HG02870 (cell line): ENCODE results near the gene USE1.
A peak's percentile ranks its signal among the peaks of the same experiment; 100 is the strongest.

ENCODE experiments used
- ATAC-seq: cut with Tn5 transposase; IDR thresholded peaks from one replicate; pipeline ENCODE4 v1.9.1; 2021; ENCODE audit warnings: mild to moderate bottlenecking, moderate library complexity; ENCODE audit not compliant: unreplicated experiment

USE1 gene

GRCh38 chr19:17256130-17256529 is 41.0 kb downstream of the USE1 start:
- ATAC-seq, result no peak

DNA sequence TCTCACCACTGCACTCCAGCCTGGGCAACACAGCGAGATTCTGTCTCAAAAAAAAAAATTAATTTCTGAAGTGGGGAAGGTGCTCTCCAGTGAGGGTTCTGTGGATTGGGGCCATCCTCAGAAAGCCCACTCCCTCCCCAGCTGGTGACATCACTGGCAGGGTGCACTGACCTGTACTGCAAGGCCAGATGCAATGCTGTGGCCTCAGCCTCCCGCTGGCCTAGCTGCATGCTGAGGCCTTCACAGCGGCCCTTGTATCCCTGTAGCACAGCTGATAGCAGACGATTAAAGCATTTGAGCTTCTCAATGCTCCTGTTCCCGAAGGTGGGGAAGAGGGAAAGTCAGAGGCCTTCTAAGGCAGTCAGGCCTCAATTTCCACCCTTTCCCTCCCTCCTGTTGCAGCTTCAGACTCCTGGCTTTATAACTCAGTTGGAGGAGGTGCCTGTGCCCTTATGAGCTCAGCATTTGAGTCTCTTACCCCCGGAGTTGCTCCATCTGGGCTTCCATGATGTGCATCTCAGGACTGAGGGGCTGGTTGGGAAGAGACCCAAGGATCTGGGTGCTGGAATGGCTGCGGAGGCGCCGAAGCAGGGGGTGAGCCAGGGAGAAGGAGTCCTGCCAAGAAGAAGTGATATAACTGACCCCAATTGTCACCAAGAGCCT is 44.1 kb downstream of the USE1 start:
- ATAC-seq, result no peak

DNA sequence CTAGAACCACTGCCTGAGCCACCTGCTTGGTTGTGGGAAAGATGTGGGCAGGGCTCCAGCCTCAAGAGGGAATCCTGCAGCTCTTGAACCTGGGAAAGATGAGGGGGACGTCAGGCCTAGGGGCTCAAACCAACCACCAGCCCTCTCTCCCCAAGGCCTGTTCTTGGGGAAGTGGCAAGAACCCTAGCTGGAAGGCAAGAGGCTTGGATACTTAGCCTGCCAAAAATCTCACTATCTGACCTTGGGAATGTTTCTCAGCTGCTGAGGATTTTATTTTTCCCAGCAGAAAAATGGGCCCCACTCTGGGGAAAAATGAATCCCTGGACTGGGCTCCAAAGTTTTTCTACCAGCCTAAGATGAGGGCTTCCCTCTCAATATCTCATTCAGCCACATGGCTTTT is 44.8 kb downstream of the USE1 start:
- ATAC-seq, result no peak

DNA sequence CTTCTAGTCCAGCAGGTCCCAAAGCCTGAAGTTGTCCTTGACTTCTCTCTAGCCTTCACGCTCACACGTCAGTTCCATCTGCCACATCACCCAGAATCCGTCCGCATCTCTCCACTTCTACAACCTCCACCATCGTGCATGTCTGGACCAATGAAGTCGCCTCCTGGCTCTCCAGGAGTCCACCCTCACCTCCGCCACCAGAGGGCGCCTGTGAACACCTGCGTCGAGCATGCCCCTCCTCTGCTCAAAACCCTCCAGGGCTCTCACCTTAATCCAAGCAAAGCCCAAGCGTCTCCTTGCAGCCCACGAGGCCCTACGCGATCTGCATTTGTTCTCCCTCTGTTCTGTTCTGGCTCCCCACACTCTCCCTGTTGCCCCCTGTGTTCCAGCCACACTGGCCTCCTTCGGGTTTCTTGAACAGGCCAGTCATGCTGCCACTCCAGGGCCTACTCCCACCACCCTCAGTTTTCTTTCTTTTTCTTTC is 45.7 kb downstream of the USE1 start:
- no peak for ATAC-seq

DNA sequence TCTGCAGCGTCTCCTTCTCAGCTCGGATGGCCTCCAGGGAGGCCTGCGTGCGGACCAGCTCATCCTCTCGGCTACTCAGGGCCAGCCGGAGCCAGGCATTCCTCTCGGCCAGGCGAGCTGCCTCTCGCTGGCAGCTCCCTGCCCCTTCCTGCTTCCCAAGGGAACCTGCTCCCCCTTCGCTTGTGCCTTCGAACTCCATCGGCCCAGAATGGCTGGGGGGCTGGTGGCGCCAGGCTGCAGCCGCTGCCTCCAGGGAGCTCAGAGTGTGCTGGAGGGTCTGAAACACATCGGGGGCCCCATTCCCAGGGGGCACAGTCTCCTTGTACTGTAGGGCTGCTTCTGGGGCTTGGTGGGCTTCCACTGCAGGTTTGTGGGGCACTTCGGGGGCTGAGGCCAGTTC is 47.4 kb downstream of the USE1 start:
- no peak for ATAC-seq

GRCh38 chr19:17263712-17264640 is 48.8 kb downstream of the USE1 start:
- ATAC-seq, result no peak

DNA sequence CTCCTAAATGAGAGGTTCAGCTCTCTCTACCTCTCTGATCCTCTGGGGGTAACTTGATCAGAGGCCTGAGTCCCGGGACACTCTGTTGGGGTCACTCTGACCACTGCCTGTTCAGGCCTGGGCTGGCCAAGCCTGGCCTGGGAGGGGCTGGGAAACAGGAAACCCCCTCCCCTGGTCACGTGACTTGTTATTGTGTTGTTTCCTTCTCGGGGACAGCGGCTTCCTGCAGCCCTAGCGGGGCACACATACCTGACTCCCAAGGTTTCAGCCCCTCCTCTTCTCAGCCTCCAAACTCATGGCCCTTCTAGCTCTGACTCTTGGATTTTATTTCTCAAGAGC is 49.5 kb downstream of the USE1 start, which contains the start of gene USHBP1:
USHBP1 (minus strand) TSS at position 105 of the 339 bp plus-strand sequence. CDS start 446 bp downstream, outside the sequence.
- ATAC-seq, result no peak

DNA sequence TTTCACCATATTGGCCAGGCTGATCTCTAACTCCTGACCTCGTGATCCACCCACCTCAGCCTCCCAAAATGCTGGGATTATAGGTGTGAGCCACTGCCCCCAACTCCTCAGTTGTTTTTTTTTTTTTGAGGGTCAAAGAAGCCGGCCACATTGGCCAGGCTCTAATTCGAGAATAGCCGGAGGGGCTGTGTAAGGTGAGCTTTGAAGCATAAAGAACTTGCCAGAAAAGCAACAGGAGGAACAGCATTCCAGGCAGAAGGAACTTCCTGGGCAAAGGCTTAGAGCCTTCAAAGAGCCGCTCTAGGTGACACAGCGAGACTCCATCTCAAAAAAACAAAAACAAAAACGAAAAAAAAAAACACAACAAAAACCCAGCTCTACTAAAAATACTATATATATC is 50.9 kb downstream of the USE1 start:
- no peak for ATAC-seq

DNA sequence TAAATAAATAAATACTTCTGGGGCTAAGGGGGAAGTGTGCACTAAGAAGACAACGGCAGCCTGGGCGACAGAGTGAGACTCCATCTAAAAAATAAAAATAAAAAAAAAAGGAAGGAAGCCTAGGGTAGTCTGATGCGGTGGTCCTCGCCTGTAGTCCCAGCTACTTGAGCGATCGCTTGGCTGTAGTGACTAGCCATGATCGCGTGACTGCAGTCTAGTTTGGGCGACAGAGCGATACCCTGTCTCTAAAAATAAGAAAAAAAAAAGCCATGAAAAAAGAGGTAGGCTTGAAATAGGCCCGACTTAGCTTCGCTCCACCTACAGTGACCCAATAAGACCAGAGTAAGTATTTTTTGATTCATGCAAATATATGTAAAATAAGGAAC is 51.4 kb downstream of the USE1 start:
- ATAC-seq, result no peak

DNA sequence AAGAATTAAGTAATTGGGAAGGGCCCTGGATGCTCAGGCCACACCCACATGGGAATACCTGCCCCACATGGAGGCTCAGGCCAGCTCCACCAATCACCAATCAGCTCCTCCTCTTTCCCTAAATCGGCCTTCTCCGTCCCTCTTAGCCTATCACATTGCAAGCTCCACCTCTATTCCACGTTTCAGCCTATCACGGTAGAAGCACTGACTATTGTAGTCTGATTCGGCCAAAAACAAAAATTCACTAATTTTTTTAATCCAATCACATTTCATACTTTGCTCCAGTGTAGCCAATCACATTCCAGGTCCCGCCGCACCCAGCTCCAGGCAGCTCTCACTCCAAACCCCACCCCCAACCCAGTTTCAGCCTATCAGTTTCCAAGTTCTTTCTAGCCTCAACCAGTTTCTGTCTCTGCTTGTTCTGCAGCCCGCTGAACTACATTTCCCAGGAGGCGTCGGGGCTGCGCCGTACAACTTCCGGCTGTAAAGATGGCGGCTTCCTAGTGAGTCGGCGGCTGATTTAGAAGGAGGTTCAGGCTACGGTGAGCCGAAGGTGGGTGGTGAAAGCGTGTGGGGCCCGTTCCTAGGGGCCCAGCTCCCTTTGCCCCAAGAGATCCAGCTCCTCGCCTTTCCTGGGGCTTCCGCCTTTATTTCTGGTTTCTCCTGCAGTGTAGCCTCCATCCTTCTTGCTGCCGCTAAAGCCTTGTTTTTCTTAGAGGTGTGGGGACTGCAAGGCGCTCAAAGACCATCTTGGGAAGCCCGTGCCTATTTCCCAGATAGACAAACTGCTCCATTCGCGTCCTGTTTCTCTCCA is 52.0 kb downstream of the USE1 start, which contains the start of gene BABAM1:
BABAM1 (plus strand) TSS at position 469 of the 814 bp plus-strand sequence. CDS start 1,364 bp downstream, outside the sequence.
- ATAC-seq, result peak; percentile 91

GRCh38 chr19:17268754-17269153 is 53.6 kb downstream of the USE1 start:
- ATAC-seq, result no peak
